NCI-H128 (cell line): ENCODE data around the gene MAP1A.
A peak's percentile ranks its signal among the peaks of the same experiment; 100 is the strongest.

Experiments used
- DNase-seq: peaks from one replicate; lab custom pipeline; 2025; ENCODE audit not compliant: unreplicated experiment; lab: John Stamatoyannopoulos, UW

Gene MAP1A

DNA sequence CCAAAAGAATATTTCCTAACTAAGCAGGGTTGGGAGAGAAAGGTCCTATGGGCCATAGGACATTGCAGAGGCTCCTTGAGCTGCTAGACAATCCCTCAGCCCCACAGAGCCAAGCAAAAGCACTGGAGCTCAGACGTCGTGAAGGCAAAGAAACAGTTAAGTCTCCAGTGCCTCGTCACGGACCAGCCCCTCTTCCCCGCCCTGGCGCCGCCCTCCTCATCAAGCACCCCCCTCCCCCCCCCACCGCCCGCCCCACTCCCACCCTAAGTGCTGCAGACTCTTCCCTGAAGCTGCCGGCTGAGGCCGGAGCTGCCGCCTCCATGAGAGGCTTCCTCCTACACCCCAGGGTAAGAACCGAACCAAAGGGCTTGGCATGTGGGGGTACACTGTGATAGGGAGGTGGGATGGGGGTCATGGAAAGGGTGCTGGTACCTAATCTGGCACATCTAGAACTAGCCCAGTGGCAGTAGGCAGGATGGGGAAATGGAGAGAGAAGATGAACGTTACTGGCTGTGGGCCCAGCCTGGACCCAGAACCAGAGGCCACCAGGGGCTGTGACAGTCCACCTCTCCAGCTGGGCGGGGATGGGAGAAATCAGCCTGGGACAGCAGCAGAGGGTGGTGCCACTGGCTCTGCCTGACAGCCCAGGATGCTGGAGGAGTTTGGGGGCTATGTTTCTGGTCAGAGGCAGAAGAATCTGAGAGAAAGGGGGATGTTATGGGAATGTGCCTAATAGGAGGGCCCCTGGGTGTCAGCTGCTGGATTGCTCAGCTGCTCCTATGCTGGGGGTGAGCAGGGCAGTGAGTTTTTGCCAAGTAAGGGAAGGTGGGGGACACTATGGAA lies at the start of gene MAP1A:
Gene MAP1A (plus strand): TSS at position 255 of the 843 bp plus-strand sequence. CDS start 3,866 bp downstream, outside the sequence.
- DNase-seq = no peak

DNA sequence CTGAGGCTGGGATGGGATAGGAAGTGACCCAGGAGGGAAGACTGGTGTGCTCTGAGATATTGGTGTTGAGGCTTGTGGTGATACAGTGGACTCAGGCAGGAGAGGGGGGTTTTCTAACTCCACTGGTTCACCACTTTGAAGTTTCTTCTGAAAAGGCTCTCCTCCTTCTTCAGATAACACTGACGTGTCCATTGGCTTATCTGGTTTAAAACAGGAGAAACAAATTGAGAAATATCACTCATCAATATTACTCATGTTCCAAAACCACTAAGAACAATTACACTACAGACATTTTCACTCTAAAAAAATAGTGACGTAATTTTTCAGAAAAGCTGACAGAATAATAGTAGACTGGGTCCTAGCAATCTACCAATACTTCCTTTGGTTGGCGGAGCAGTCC lies 47.5 kb upstream of the MAP1A start:
- no peak for DNase-seq

DNA sequence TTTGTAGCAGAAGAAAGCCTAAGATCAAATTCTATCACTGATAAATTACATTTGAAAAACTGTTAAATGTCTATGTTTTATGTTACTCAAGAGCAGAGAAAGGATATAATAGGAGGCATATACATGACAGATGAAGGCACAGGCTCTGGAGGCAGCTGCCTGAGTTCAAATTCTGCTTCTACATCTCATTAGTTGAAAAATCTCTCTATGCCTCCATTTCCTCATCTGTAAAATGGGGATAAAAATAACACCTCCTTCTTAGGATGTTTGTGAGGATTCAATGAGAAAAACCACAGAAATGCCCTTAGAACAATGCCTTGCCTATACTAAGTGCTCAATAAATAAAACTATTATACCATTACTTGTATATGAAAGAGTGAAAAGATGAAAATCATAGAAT lies 45.4 kb upstream of the MAP1A start:
- no peak for DNase-seq

DNA sequence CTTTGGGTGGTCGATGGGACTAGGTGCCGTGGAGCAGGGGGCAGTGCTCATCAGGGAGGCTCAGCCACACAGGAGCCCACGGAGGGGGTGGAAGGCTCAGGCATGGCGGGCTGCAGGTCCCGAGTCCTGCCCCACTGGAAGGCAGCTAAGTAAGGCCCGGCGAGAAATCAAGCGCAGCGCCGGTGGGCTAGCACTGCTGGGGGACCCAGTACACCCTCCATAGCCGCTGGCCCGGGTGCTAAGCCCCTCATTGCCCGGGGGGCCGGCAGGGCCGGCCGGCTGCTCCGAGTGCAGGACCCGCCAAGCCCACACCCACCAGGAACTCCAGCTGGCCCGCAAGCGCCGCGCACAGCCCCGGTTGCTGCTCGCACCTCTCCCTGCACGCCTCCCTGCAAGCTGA lies 43.5 kb upstream of the MAP1A start:
- DNase-seq = no peak

DNA sequence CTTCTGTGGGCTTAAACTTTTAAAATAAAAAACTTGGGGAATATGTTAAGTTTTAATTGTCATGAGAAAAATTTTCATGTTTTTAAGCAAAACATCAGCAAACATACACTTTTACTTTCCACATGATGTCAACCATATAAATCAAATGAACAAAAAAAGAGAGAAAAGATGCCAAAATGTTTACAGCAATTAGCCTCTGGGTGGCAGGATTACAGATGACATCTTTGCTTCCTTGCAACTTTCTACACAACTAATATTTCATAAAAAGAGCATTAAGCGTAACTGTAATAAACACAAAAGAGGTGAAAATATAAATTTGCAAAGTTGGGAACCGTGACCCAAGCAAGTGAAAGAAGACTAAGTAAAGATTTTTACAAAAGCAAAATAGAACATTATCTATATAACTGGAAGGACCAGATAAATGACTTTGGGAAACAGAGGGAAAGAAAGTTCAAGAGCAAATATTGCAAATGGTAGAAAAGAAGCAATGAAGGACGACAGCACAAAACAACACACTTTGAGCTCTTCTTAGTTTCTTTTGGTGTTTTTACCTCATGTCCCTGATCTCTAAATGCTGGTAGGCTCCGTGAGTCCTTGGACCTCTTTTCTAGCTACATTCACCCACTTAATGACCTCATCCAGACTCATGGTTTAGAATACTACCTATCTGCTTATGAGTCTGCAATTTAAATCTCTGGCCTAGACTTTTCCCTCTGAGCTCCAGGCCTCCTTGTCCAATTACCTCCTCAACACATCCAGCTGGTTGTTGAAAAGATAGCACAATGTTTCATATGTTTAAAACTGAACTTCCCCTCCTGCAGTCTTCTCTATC lies 33.9 kb upstream of the MAP1A start:
- no peak for DNase-seq

GRCh38 chr15:43484455-43484854 lies 33.0 kb upstream of the MAP1A start:
- no peak for DNase-seq

- DNase-seq = no peak
These were observed 30.0 kb upstream of the MAP1A start for GRCh38 chr15:43487271-43487895.

- no peak for DNase-seq
These were observed 28.6 kb upstream of the MAP1A start for GRCh38 chr15:43488790-43489189.

- no peak for DNase-seq
These were observed 28.2 kb upstream of the MAP1A start for GRCh38 chr15:43489191-43489590.

DNA sequence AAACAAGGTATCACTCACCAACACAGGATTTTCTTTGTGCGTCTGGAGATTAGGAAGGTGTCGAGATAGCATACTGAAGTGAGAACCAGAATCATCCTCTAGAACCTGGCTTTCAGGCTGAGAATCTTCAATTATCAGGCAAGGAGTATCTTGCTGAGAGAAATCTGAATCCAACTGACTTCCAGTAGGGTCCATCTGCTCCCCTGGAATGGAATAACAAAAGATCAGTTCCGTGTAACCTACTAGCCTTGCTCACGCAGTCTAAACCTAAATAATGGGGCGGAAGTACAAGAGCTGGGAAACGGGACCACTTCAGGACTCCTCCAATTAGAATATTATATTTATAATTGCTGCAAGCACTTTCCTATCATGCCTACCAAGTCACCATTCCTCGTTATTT lies 25.1 kb upstream of the MAP1A start:
- DNase-seq = no peak

GRCh38 chr15:43492673-43493601 lies 24.5 kb upstream of the MAP1A start, which contains the start of gene TP53BP1:
TP53BP1 (minus strand) TSS chr15:43493156; CDS start chr15:43493043, 113 bp downstream.
- peak; percentile 69 for DNase-seq

- DNase-seq = no peak
These were observed 23.5 kb upstream of the MAP1A start for GRCh38 chr15:43493703-43494472.

DNA sequence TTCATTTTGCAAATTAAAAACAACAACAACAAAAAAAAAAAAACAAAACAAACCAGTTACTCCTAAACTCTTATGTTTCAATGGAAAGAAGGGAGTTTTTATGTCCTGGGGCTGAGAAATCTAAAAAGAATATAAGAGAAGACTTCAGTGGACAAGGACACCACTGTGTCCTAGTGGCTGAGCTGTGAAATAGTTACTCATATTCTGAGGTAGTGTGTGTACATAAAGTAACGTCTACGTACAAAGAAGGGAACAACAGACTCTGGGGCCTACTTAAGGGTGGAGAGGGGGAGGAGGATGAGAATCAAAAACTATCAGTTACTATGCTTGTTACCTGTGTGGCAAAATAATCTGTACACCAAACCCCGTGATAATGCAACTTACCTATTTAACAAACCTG lies 18.4 kb upstream of the MAP1A start:
- no peak for DNase-seq

- DNase-seq = no peak
These were observed 17.8 kb upstream of the MAP1A start for GRCh38 chr15:43499635-43500034.

GRCh38 chr15:43505738-43506137 lies 11.7 kb upstream of the MAP1A start:
- DNase-seq = no peak

DNA sequence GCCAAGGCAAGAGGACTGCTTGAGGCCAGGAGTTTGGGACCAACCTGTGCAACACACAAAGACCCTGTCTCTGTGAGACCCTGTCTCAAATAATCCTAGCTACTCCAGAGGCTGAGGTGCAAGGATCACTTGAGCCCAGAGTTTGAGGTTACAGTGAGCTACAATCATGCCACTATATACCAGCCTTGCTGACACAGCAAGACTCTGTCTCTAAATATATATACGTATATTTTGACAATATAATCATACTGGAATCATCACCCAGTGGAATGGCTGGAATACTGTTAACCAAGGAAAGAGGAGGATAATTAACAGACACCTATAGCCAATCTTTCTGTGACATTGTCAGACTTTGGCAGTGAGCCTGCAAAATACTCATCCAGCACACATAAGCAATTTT lies 9.0 kb upstream of the MAP1A start:
- DNase-seq = no peak

DNA sequence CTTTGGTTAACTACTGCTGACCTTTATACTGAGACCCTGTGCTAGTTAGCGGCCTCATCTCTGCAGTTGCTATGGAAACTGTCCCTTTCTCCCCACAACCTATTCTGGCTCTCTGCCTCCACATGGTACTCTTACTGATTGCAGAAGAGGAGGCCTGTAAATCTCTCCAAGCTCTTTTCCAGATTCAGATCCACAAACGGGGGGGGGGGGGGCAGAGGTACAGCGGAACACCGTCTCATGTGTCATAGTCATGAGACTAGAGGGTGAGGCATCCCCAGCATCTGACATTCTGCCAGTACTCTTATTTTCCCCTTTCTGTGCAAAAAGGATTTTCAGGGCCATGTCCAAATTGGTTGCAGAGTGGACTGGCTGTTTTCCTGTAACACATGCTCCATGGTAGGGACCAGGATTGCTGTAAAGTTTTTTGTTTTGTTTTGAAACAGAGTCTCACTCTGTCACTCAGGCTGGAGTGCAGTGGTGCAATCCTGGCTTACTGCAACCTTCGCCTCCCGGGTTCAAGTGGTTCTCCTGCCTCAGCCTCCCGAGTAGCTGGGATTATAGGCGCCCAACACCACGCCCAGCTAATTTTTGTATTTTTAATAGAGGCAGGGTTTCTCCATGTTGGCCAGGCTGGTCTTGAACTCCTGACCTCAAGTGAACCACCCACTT lies 8.3 kb upstream of the MAP1A start:
- DNase-seq = no peak

- no peak for DNase-seq
These were observed 7.7 kb upstream of the MAP1A start for GRCh38 chr15:43509660-43510199.
